GM18951 (cell line): ENCODE results near the gene AFF3.

Source experiments
- POLR2A ChIP-seq: IDR thresholded peaks from 4 replicates; pipeline ENCODE4 v1.6.1; 2011; ENCODE audit warnings: mild to moderate bottlenecking; ENCODE audit not compliant: insufficient read length, insufficient read depth; ENCODE audit errors: extremely low read depth
- in situ Hi-C: fragments of 300-500 bp; cut with MboI; formaldehyde crosslinking; loops from one replicate; pipeline ENCODE4 v1.12.0; 2022; ENCODE audit warnings: low sequenced_read_pairs, mixed read lengths, inconsistent platforms; ENCODE audit not compliant: unreplicated experiment

The AFF3 gene

DNA sequence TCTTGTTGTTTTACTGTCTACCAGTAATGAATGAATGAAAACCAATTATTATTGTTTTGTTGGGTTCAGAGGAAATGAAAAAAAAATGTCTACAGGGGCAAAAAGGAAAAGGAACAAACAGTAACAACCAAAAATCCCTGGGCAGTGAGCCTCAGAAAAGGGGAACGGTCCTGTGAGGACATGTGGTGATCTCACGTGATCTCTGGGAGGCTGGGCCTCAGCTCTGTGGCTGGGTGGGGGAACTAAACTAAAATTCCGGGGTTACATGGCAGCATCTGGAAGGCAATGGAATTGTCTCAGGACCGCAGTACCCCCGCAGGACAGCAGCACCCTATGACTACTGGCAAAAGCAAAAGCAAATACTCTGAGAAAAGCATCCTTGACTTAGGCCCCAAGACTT lies 80.1 kb downstream of the AFF3 start:
- in situ Hi-C loops: no loop called here
- TF ChIP-seq POLR2A: no peak

- in situ Hi-C loops: no loop called here
- TF ChIP-seq POLR2A: no peak
Measured at GRCh38 chr2:100060875-100061274, 81.5 kb downstream of the AFF3 start.

DNA sequence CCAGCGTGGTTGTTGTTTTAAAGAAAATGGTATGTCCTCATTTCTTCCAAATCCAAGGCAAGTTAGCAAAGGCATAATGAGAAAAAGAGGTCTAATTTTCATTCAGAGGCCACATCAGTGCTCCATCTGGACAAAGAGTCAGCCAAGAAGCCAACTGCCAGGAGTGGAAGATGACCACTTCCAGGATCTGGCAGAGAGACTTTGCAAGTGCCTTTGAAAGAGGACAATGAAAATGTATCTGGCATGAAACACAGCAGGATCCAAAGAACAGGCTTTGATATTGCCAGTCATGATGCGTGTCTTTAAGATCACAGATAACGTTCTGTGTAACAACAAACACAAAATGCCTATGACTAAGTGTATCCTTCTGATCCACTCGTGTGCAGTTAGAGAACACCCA lies 82.8 kb downstream of the AFF3 start:
- in situ Hi-C loops: no loop called here
- TF ChIP-seq POLR2A: no peak

DNA sequence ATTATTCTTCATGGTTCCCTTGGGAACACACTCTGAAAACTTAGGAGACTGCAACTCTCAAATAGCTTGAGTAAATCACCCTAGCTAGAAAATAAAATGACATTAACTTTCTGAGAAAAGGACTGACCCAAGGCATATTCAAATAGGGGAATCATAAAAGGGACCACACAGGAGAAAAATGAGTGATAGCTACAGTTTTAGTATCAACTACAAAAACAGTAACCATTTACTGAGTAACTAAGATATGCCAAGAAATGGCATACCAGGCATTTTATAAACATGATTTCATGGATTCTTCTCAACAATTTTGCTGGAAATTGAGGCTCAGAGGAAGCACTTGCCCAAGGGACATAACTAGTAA lies 84.5 kb downstream of the AFF3 start:
- in situ Hi-C loops: no loop called here
- TF ChIP-seq POLR2A: no peak

- TF ChIP-seq POLR2A: no peak
- in situ Hi-C loops: no loop called here
Measured at GRCh38 chr2:100054426-100054825, 88.0 kb downstream of the AFF3 start.

DNA sequence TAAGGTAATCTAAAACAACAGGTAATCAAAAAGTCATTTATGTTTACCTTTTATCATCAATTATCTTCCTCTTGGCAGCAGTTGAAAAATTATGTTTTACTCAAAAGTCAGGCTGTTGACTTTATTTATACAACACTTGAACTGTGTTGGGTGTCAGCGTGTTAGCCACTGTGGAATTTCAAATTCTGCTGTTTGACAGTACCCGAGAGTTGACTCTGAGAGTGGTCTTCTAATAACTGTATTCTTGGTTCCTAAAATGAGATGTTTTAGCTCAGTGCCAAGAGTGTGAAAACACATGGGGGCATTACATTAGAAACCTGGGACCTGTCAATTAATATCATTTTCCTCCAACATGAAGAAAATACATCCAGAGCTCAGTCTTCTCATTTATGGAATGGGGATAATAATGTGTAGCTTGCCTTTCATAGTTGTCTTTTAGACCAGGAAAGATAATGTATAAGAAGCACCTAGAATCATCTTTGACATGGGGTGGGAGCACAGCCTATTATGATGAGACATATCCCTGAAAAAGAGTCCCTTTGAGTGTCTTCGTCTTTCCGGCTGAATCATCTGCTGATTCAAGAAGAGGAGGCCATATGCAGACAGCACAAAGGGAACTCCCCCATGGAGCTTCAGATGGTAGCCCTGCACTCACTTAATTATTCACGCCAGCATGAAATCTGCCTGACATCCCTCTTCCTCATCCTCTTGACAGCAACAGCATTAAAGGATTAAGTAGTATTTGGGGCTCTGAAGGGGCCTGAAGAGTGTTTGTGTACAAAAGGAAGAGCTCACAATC lies 89.1 kb downstream of the AFF3 start:
- in situ Hi-C loops: no loop called here
- no peak for TF ChIP-seq POLR2A

DNA sequence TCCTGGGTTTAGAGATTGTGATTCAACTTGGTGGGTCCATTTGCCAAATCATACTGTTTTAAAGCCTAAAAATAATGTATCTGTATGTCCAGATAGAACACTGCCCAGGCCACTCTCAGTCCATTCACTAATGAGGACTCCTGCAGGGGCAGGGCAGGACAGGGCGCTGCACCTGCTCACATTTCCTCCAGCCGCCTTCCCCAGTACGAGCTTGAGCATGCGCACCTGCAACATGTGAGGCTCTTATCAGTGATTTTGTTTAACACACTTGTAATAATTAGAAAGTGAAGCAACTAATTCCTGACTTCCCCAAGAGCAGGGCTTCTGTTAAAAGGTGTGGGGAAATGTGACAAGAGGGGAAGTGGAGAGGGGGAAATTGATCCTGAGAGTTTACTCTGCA lies 89.7 kb downstream of the AFF3 start:
- no peak for TF ChIP-seq POLR2A
- in situ Hi-C loops: no loop called here

DNA sequence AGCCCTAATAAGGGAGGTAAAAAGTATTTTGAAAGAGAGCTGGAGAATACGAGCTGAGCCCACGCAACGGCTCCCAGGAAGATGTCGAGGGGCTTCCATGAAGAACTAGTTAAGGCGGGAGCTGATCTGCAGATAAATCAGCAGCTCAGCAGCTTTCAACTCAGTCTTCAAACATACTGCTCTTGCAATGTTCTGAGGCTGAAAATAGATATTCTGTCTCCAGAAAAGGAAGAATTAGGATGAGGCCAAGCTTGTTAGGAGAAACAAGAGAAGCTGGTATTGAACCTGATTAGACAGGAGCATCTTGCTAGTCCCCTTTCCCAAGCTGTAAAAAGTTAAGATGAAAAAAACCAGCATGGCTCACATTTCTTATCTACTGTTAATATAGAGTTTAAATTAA lies 91.1 kb downstream of the AFF3 start:
- no peak for TF ChIP-seq POLR2A
- in situ Hi-C loops: no loop called here

- TF ChIP-seq POLR2A: no peak
- in situ Hi-C loops: no loop called here
Measured at GRCh38 chr2:100050685-100051084, 91.7 kb downstream of the AFF3 start.

GRCh38 chr2:100046961-100047947 lies 95.1 kb downstream of the AFF3 start:
- TF ChIP-seq POLR2A: no peak
- in situ Hi-C loops: no loop called here

- TF ChIP-seq POLR2A: no peak
- in situ Hi-C loops: no loop called here
Measured at GRCh38 chr2:100045000-100045399, 97.4 kb downstream of the AFF3 start.

DNA sequence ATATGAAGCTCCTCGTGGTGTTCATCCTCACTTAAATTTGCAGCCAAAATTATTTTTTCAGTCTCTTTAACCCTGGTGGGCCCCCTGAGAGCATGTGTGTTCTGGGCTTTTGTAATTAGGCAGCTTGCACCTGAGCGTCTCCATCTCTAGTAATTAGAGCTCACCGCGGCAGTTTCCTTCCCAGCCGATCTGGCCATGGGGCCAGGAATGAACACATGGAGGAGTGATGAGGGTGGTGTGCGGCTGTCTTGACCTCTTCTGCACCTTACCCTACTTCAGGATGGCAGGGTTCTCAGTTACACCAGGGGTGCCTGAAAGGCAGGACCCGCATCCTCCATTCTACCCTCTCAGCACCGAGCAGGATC lies 98.5 kb downstream of the AFF3 start:
- in situ Hi-C loops: no loop called here
- no peak for TF ChIP-seq POLR2A

DNA sequence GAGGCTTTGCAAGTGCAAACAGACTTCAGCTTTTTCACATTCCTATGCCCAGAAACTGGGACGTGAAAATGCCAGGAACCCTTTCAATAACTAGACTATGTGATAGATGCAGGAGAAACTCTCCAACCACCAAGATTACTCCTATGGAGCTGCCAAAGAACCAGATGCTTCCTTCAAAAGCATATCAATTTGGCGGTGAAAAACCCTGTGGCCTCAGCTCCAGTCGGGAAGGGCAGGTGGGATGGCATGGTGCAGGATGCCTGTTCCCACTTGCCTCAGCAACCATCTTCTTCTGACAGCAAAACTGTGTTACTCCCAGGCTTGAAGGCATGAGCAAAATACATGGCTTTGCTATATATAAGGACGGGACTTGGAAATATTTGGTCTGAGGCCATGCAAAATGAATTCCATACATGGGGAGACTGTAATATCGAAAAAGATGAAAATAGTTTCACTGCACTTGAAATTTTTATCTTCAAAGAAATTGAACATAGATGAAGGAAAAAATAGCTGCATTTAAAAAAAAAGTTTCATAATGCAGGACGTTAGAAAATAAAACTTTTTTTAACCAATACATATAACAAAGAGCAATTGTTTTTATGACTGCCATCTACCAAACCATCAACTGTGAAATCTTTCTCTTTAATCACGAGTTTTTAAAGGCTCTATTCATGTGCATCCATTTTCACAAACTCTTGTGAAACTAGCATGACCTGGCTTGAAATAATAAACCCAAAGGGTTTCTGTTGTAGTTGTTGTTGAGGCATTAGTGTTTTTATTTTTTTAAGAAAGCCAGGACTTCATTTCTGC lies 99.1 kb downstream of the AFF3 start:
- TF ChIP-seq POLR2A: no peak
- in situ Hi-C loops: no loop called here
